T-cell (primary cell): ENCODE results near the gene SMAD3. TPM values are rescaled to one million over a fixed set of nuclear protein-coding genes. Genes with fewer than 3 reads are reported as not detected.
A peak's percentile ranks its signal among the peaks of the same experiment; 100 is the strongest.

Experiments
- ATAC-seq, 4 experiments: fragments of 200-7000 bp in 3 of 4; fragments of 150-1000 bp in 1 of 4; cut with Tn5 transposase; replicated peaks in 1 of 4; 1 replicate in 3 of 4; 2 replicates in 1 of 4; pipeline ENCODE4 v1.10.0; 2021; ENCODE audit warnings: moderate library complexity in 3 of 4, mild to moderate bottlenecking in 2 of 4, moderate number of reproducible peaks in 1 of 4
- CTCF ChIA-PET, 2 donors: fragments of 300-600 bp; sonication (Branson Sonifier 250); formaldehyde crosslinking; loops; one replicate each; lab custom pipeline; 2022; ENCODE audit warnings: antibody characterized with exemption in 2 of 2; lab: Charles Lee
- POLR2A ChIA-PET, 2 donors: fragments of 300-600 bp; sonication (Branson Sonifier 250); formaldehyde crosslinking; loops; one replicate each; lab custom pipeline; 2022; ENCODE audit warnings: antibody characterized with exemption in 2 of 2; lab: Charles Lee
- DNase-seq, 35 experiments: peaks; one replicate each; pipeline versions ENCODE4 v3.0.0 to v3.0.0-alpha.2; 2013 to 2023
- H3K27ac ChIP-seq: one replicate; pipeline ENCODE4 v1.5.1; 2013; ENCODE audit warnings: low read length
- H3K27me3 ChIP-seq, 2 experiments: replicated peaks in 1 of 2; 1 replicate in 1 of 2; 2 replicates in 1 of 2; pipeline versions ENCODE4 v1.6.1 to v1.7.0; 2013; ENCODE audit warnings: low read length in 1 of 2, mixed read lengths in 1 of 2; ENCODE audit not compliant: control insufficient read depth in 2 of 2, insufficient read depth in 2 of 2; ENCODE audit errors: extremely low read depth in 1 of 2
- H3K36me3 ChIP-seq, 2 donors: 1 replicate in 1 of 2; 2 replicates in 1 of 2; pipeline versions ENCODE4 v1.6.1 to v1.7.0; 2013; ENCODE audit warnings: low read length in 1 of 2; ENCODE audit not compliant: control insufficient read depth in 2 of 2, insufficient read depth in 1 of 2; ENCODE audit errors: extremely low read depth in 1 of 2
- H3K4me1 ChIP-seq, 2 experiments: 1 replicate in 1 of 2; 2 replicates in 1 of 2; pipeline versions ENCODE4 v1.6.1 to v1.7.0; 2013; ENCODE audit warnings: low read length in 2 of 2, mixed read lengths in 1 of 2; ENCODE audit not compliant: insufficient read depth in 2 of 2, control insufficient read depth in 1 of 2; ENCODE audit errors: extremely low read depth in 1 of 2
- H3K4me3 ChIP-seq, 2 donors: 1 replicate in 1 of 2; 2 replicates in 1 of 2; pipeline versions ENCODE4 v1.5.1 to v1.7.0; 2013; ENCODE audit warnings: mild to moderate bottlenecking in 2 of 2, low read length in 1 of 2, moderate library complexity in 1 of 2; ENCODE audit not compliant: control insufficient read depth in 1 of 2; ENCODE audit errors: extremely low read depth in 1 of 2
- H3K9me3 ChIP-seq: 2 replicates; pipeline ENCODE4 v1.7.0; 2013
- H3K27ac Mint-ChIP-seq, 2 donors: one replicate each; pipeline ENCODE4 v1.8.0; 2020 to 2021; ENCODE audit warnings: mild to moderate bottlenecking in 2 of 2, mixed read lengths in 2 of 2
- H3K27me3 Mint-ChIP-seq, 2 donors: one replicate each; pipeline ENCODE4 v1.8.0; 2021 to 2022; ENCODE audit warnings: mixed read lengths in 2 of 2
- H3K36me3 Mint-ChIP-seq: one replicate; pipeline ENCODE4 v1.8.0; 2021; ENCODE audit warnings: mixed read lengths
- H3K4me1 Mint-ChIP-seq, 3 donors: one replicate each; pipeline ENCODE4 v1.8.0; 2020 to 2022; ENCODE audit warnings: mixed read lengths in 3 of 3, mild to moderate bottlenecking in 1 of 3
- H3K4me3 Mint-ChIP-seq, 3 donors: one replicate each; pipeline ENCODE4 v1.8.0; 2020 to 2022; ENCODE audit warnings: mild to moderate bottlenecking in 3 of 3, mixed read lengths in 3 of 3, moderate library complexity in 3 of 3
- H3K9me3 Mint-ChIP-seq, 3 donors: one replicate each; pipeline ENCODE4 v1.8.0; 2020 to 2022; ENCODE audit warnings: mixed read lengths in 3 of 3
- WGBS: methylation state at CpG from one replicate; pipeline ENCODE4 v1.1.5; 2013; ENCODE audit warnings: missing lambda C conversion rate; ENCODE audit not compliant: insufficient coverage; 5-methylcytosine and 5-hydroxymethylcytosine counted together
- total RNA-seq, 35 experiments: library from RNA in 6 of 35; stranded (reverse) in 6 of 35; fragments of 120-200 nt in 1 of 35; gene quantifications; one replicate each; pipeline versions ENCODE4 v1.2.1 to v1.2.4 and lab custom pipeline; 2013 to 2026

SMAD3 gene
- total RNA-seq, 5 donors from 2014 or later (not counting 1 experiment from before 2014, with no cell fraction given): 55.4 to 159 (median 110) TPM

DNA sequence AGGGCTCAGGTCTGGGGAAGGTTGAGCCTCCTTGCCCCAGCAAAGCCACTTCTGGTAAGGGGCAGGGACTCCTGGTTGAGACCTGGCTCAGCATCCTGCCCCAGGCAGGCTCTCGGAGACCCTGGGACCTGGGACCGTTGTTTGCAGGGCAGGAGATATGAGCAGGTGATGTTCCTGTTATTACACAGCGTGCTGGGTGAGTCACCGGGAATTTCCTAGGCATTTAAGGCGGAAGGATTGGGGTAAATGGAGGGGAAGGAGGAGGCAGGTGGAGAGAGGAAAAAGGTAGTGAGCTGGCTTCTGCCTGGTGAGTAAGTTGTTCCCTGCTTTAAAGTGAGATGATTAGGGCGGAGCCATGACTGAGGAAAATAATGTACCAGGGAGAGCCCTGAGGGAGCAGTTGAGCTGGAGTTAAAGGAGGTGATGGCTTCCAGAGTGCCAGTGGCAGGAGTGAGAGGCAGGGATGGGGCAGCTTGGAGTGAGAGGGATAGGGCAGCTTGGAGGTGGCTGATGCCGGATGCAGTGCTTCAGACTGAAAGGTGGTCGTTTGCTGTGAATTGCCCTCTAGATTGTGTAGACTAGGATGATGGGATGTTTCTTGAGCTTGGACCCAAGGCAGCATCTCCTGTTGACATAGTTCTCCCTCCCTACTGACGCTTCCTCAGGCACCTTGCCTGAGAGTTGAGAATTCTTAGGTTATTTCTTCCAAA, 109.6 kb downstream of the SMAD3 start:
- no peaks in the 10 kb centered on the region for H3K9me3 ChIP-seq
- no peak overlapping the region for H3K4me3 ChIP-seq
- H3K36me3 ChIP-seq: peaks cover 26 to 72% of the 10 kb centered on the region in 2 donors
- Mint-ChIP-seq H3K4me1 (peaks cover 38 to 52% (median 52%) of the 10 kb centered on the region in 3 donors), H3K27me3 (no peaks in the 10 kb centered on the region), H3K9me3 (no peaks in the 10 kb centered on the region), H3K27ac (peak overlapping the region; percentile 34 to 88), H3K4me3 (no peak overlapping the region), H3K36me3 (peaks cover 66% of the 10 kb centered on the region)
- POLR2A ChIA-PET: no interaction called here
- CTCF ChIA-PET: no interaction called here
- peak overlapping the region; percentile 23 for H3K27ac ChIP-seq
- DNase-seq (no peak), ATAC-seq (no peak)
- H3K27me3 ChIP-seq: no peaks in the 10 kb centered on the region
- WGBS: 51% methylated on average over 6 of the region's 9 CpGs
- H3K4me1 ChIP-seq: peaks cover 0 to 25% of the 10 kb centered on the region in 2 experiments

DNA sequence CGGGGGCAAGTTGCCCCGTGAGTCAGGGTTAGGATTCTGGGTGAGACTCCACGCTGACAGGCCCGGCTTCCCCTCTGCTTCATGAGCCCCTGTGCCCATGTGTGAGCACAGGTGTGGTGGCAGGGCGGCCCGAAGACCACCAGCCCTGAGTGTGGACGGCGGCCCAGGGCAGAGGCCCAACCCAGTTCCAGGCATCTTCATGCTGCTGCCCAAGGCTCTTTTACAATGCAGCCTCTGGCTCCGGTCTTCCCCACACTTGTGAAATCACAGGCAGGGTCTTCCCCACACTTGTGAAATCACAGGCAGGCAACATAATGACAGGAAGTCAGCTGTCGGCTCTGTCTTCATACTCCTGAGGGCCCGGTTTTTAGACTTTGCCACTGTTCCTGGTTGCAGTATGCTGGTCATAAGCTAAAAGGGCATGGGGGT, 110.3 kb downstream of the SMAD3 start:
- peaks cover 23 to 71% of the 10 kb centered on the region in 2 donors for H3K36me3 ChIP-seq
- peak overlapping the region; percentile 16 for H3K27ac ChIP-seq
- H3K36me3 Mint-ChIP-seq: peaks cover 60% of the 10 kb centered on the region
- no peaks in the 10 kb centered on the region for H3K27me3 Mint-ChIP-seq
- ChIA-PET POLR2A (no interaction called here), CTCF (no interaction called here)
- H3K27me3 ChIP-seq: no peaks in the 10 kb centered on the region
- H3K4me1 Mint-ChIP-seq: peaks cover 38 to 52% (median 52%) of the 10 kb centered on the region in 3 donors
- peak in 15 of 35 experiments; percentile 5 to 42 (median 14) for DNase-seq
- peaks cover 0 to 25% of the 10 kb centered on the region in 2 experiments for H3K4me1 ChIP-seq
- no peak overlapping the region for H3K4me3 ChIP-seq
- H3K4me3 Mint-ChIP-seq: no peak overlapping the region
- no peaks in the 10 kb centered on the region for H3K9me3 Mint-ChIP-seq
- peak in 2 of 4 experiments; percentile 35 to 55 for ATAC-seq
- H3K9me3 ChIP-seq: no peaks in the 10 kb centered on the region
- 56% methylated on average over 10 of the region's 11 CpGs for WGBS
- H3K27ac Mint-ChIP-seq: peak overlapping the region; percentile 34 to 88

DNA sequence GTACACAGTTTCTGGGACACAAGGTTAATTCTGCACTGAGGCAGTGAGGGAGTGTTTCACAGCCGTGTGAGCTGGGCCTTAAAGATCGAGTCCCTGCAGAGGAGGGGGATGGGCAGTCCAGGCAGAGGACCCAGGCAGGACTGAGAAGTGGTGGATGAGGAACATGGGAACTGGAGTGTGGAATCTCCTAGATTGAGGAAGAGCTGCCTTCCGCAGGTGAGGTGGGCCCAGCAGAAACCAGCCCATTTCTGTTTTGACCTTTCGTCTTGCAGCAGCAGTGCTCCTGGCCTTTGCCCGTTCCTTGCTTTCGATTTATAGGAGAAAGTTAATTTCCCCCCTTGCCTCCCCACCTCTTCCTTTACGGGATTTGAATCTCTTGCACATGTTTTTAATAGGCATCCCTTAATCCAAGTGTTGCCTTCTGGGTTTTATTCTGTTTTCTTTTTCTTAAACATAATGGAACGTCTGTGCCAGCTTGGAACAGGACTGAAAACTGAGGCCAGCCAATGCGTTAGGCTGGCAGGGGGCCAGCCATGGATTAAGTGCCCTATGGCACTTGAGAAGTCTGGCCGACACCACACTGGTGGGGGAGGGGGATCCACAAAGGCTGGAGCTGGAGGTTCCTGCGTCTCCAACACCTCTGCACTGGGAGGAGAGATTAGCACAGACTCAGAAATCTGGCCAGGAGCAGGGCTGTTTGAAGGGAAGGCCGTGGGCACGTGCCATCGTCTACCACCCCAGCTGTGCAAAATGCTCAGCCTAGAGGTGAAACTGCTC, 111.0 kb downstream of the SMAD3 start:
- H3K4me1 ChIP-seq: peaks cover 0 to 25% of the 10 kb centered on the region in 2 experiments
- Mint-ChIP-seq H3K27ac (peak overlapping the region; percentile 49 to 69), H3K27me3 (no peaks in the 10 kb centered on the region), H3K9me3 (no peaks in the 10 kb centered on the region), H3K4me1 (peaks cover 38 to 52% (median 49%) of the 10 kb centered on the region in 3 donors), H3K36me3 (peaks cover 54% of the 10 kb centered on the region), H3K4me3 (no peak overlapping the region)
- H3K4me3 ChIP-seq: no peak overlapping the region
- H3K27me3 ChIP-seq: no peaks in the 10 kb centered on the region
- H3K27ac ChIP-seq: peak overlapping the region; percentile 16
- CTCF ChIA-PET: no interaction called here
- ATAC-seq (no peak), DNase-seq (no peak)
- H3K36me3 ChIP-seq: peaks cover 23 to 68% of the 10 kb centered on the region in 2 donors
- WGBS: 97% methylated on average over 11 of the region's 14 CpGs
- POLR2A ChIA-PET: no interaction called here
- no peaks in the 10 kb centered on the region for H3K9me3 ChIP-seq

DNA sequence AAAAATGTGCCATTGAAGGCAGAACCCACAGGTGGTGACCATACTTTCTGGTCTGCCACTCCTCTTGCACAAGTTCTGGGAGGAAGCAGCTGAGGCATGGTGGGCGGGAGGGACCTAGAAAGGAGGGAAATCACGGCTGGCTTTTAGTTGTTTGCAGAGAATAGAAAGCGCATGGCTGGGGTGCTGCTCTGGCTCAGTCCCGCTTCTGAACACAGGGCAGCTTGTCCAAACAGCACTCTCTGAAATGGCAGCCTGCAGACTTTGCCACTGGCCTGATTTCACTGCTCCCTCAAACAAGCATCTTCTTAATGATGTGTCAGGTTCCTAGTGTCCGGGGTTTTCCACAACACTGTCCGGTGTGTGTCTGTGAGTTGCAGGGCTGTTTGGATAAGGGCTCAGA, 112.3 kb downstream of the SMAD3 start:
- H3K27me3 Mint-ChIP-seq: no peaks in the 10 kb centered on the region

DNA sequence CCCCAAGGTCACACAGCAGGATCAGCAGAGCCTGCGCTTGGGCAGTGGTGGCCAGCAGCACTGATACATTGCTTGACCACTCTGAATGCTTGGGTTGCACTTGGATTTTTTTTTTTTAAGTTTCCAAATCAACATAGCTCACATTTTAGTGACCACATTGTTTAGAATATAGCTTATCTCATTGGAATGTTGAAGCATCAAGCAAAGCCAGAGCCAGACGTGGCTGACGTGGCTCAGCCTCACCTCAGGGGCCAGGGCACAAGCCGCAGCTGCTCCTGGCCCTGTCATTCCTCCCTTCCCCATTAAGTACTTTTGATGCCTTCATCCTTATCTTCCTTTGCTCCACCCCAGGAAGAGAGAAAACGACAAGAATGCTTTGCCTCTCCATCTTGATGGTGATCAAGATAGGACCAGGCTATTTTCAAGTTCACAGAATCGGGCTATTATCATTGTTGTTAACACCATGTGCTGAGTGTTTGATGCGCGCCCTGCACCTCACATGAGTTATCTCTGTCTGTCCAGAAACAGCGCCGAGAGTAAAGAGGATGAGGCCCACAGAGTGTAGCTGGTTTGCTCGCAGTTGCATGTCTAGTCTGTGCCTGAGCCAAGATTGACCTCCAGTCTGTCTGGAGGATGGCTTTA, 113.3 kb downstream of the SMAD3 start:
- DNase-seq: no peak
- Mint-ChIP-seq H3K36me3 (peaks cover 48% of the 10 kb centered on the region), H3K4me3 (no peak overlapping the region), H3K27me3 (no peaks in the 10 kb centered on the region), H3K9me3 (no peaks in the 10 kb centered on the region), H3K4me1 (peaks cover 27 to 36% (median 33%) of the 10 kb centered on the region in 3 donors), H3K27ac (peak overlapping the region in 1 of 2 donors; percentile 24)
- no peak for ATAC-seq
- ChIA-PET CTCF (no interaction called here), POLR2A (interaction anchor here in 1 of 2 donors (0.6 kb wide), 1 partner anchor 10 kb away, joined by 3 read pairs; no protein-coding TSS in a partner anchor)
- no peak overlapping the region for H3K27ac ChIP-seq
- H3K4me1 ChIP-seq: peaks cover 0 to 24% of the 10 kb centered on the region in 2 experiments
- WGBS: 96% methylated on average over 10 of the region's 11 CpGs
- peaks cover 14 to 60% of the 10 kb centered on the region in 2 donors for H3K36me3 ChIP-seq
- no peaks in the 10 kb centered on the region for H3K27me3 ChIP-seq
- H3K9me3 ChIP-seq: no peaks in the 10 kb centered on the region
- H3K4me3 ChIP-seq: no peak overlapping the region

More for the DNA sequence above, 112.3 kb downstream of the SMAD3 start:
- Mint-ChIP-seq H3K9me3 (no peaks in the 10 kb centered on the region), H3K36me3 (peaks cover 53% of the 10 kb centered on the region), H3K27ac (no peak overlapping the region), H3K4me1 (peaks cover 36 to 46% (median 43%) of the 10 kb centered on the region in 3 donors), H3K4me3 (no peak overlapping the region)
- ChIA-PET CTCF (no interaction called here), POLR2A (no interaction called here)
- H3K4me1 ChIP-seq: peaks cover 0 to 25% of the 10 kb centered on the region in 2 experiments
- H3K27ac ChIP-seq: no peak overlapping the region
- H3K27me3 ChIP-seq: no peaks in the 10 kb centered on the region
- no peaks in the 10 kb centered on the region for H3K9me3 ChIP-seq
- DNase-seq (no peak), ATAC-seq (no peak)
- no peak overlapping the region for H3K4me3 ChIP-seq
- WGBS: 79% methylated on average over 4 of the region's 6 CpGs
- H3K36me3 ChIP-seq: peaks cover 14 to 65% of the 10 kb centered on the region in 2 donors

DNA sequence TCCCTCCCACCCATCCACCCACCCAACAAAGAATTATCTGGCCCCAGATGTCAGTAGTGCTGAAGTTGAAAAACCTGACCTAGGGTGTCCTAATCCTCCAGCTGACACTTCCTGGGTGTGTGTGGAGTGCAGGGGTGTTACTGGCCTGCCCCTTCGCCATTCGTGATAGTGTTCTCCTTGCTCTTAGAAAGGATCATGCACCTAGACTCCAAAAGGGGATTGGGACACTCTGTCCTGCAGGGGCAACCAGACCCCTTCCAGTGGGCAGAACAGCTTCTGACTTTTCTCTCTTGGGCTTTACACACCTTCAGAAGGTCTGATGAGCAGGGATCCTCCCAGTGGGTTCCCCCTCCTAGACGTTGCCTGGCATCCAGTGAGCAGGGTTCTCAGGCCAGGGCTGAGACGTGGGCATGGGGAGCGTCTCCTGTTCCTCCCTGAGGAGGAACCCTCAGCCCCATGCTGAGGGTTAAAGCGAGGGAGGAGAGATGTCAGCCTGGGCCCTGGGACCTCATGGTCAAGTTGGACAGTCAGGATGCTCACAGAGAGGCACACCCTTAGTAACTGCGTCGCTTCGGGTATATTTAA, 114.1 kb downstream of the SMAD3 start:
- WGBS: 99% methylated on average over 8 of the region's 9 CpGs

More for the DNA sequence above, 114.1 kb downstream of the SMAD3 start:
- Mint-ChIP-seq H3K4me1 (peaks cover 19 to 28% (median 25%) of the 10 kb centered on the region in 3 donors), H3K36me3 (peaks cover 40% of the 10 kb centered on the region), H3K27me3 (no peaks in the 10 kb centered on the region), H3K9me3 (no peaks in the 10 kb centered on the region), H3K4me3 (no peak overlapping the region), H3K27ac (peak overlapping the region in 1 of 2 donors; percentile 16)
- Histone ChIP-seq H3K9me3 (no peaks in the 10 kb centered on the region), H3K27me3 (no peaks in the 10 kb centered on the region), H3K36me3 (peaks cover 10 to 60% of the 10 kb centered on the region in 2 donors), H3K4me1 (peaks cover 0 to 16% of the 10 kb centered on the region in 2 experiments), H3K4me3 (no peak overlapping the region), H3K27ac (no peak overlapping the region)
- POLR2A ChIA-PET: no interaction called here
- CTCF ChIA-PET: no interaction called here
- no peak for ATAC-seq
- no peak for DNase-seq
